Measurements from ENCODE around the gene ATXN7L3. TPM values are rescaled to one million over a fixed set of nuclear protein-coding genes. Genes with fewer than 3 reads are reported as not detected.
"Not testable (repeated sequence)": the region's sequence is repeated elsewhere in the genome, so short reads cannot be mapped to it uniquely, and the experiment has no call there.

ATXN7L3 gene
- total RNA-seq, 1 experiment from 2014 or later = 36.9 TPM

DNA sequence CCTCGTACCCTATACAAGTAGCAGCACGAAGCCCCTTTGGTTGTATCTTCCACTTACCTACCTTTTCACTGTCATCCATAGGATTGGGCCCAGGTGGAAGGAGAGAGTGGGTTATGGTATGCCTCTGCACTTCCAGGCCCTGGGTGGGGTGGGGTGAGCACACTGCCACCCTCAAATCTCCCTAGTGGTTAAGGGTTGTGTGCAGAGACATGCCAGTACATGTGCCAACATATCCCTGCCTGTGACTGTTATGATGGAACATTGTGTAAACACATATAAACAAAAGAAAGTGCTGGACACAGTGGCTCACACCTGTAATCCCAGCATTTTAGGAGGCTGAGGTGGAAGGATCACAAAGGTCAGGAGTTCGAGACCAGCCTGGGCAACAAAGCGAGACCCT is 46.8 kb downstream of the ATXN7L3 start:
- Histone ChIP-seq H3K4me1 (ENCODE audit: insufficient read depth, low read length, poor library complexity, severe bottlenecking) (no peaks in the 10 kb centered on the region), H3K4me3 (ENCODE audit: low read depth, low read length, poor library complexity, severe bottlenecking) (no peak overlapping the region), H3K27ac (ENCODE audit: low read depth, low read length, poor library complexity, severe bottlenecking) (no peak overlapping the region), H3K9me3 (ENCODE audit: low read depth, low read length, poor library complexity, severe bottlenecking) (no peaks in the 10 kb centered on the region), H3K36me3 (ENCODE audit: insufficient read depth, low read length, poor library complexity, severe bottlenecking) (peaks cover 12% of the 10 kb centered on the region), H3K27me3 (replicated peaks; ENCODE audit: insufficient read depth, low read depth, low read length, poor library complexity) (no peaks in the 10 kb centered on the region)
- DNase-seq (ENCODE audit: low spot score) = no peak
- ChIA-PET POLR2A (ENCODE audit: low non-redundant PET) (no interaction called here), CTCF (no interaction called here)
- no TSS peak for BruUV-seq (replicated peaks)
- no peak for TF ChIP-seq EZH2 (IDR thresholded peaks at IDR 0.05; ENCODE audit: borderline replicate concordance, low read depth, low read length, poor library complexity, severe bottlenecking)
- TF ChIP-seq, protein P1, sequence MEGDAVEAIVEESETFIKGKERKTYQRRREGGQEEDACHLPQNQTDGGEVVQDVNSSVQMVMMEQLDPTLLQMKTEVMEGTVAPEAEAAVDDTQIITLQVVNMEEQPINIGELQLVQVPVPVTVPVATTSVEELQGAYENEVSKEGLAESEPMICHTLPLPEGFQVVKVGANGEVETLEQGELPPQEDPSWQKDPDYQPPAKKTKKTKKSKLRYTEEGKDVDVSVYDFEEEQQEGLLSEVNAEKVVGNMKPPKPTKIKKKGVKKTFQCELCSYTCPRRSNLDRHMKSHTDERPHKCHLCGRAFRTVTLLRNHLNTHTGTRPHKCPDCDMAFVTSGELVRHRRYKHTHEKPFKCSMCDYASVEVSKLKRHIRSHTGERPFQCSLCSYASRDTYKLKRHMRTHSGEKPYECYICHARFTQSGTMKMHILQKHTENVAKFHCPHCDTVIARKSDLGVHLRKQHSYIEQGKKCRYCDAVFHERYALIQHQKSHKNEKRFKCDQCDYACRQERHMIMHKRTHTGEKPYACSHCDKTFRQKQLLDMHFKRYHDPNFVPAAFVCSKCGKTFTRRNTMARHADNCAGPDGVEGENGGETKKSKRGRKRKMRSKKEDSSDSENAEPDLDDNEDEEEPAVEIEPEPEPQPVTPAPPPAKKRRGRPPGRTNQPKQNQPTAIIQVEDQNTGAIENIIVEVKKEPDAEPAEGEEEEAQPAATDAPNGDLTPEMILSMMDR (conservative IDR thresholded peaks at IDR 0.05; ENCODE audit: low read depth, low read length) = no peak
- intact Hi-C loops (cut with micrococcal nuclease; ENCODE audit: unreplicated experiment) = no loop called here

DNA sequence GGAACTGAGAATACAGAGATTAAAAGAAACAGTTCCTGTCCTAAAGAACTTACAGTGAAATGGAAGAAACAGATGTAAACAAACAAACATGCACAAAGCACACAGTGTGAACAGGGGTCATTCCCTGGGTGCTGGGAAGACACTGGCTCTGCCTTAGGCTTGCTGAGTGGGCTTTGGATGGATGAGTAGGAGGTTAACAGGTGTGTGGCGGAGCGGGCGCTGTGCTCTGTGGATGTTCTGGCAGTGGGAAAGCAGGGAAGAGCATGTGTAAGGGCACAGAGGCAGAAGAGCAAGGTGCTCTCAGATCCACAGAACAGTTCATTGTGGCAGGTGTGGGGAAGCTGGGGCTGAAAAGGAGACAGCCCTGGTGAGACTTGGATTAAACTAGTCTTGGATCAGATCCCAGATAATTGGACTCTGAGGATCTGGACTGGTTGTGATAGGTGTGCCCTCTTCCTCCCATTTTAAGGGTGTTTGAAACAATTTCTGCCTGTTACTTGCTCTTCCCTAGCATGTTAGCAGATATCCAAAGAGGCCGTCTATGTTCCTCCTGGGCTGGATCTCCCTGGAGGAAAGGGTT is 49.8 kb downstream of the ATXN7L3 start:
- no peak for DNase-seq (ENCODE audit: low spot score)
- ChIA-PET CTCF (no interaction called here), POLR2A (ENCODE audit: low non-redundant PET) (no interaction called here)
- no peaks in the 10 kb centered on the region for H3K9me3 ChIP-seq (ENCODE audit: low read depth, low read length, poor library complexity, severe bottlenecking)
- no peaks in the 10 kb centered on the region for H3K27me3 ChIP-seq (replicated peaks; ENCODE audit: insufficient read depth, low read depth, low read length, poor library complexity)
- H3K27ac ChIP-seq (ENCODE audit: low read depth, low read length, poor library complexity, severe bottlenecking) = no peak overlapping the region
- intact Hi-C loops (cut with micrococcal nuclease; ENCODE audit: unreplicated experiment) = no loop called here
- no peak overlapping the region for H3K4me3 ChIP-seq (ENCODE audit: low read depth, low read length, poor library complexity, severe bottlenecking)
- no TSS peak for BruUV-seq (replicated peaks)
- no peaks in the 10 kb centered on the region for H3K4me1 ChIP-seq (ENCODE audit: insufficient read depth, low read length, poor library complexity, severe bottlenecking)
- TF ChIP-seq EZH2 (IDR thresholded peaks at IDR 0.05; ENCODE audit: borderline replicate concordance, low read depth, low read length, poor library complexity, severe bottlenecking) = no peak
- TF ChIP-seq, protein P1 (conservative IDR thresholded peaks at IDR 0.05; ENCODE audit: low read depth, low read length) = no peak
- peaks cover 10% of the 10 kb centered on the region for H3K36me3 ChIP-seq (ENCODE audit: insufficient read depth, low read length, poor library complexity, severe bottlenecking)

DNA sequence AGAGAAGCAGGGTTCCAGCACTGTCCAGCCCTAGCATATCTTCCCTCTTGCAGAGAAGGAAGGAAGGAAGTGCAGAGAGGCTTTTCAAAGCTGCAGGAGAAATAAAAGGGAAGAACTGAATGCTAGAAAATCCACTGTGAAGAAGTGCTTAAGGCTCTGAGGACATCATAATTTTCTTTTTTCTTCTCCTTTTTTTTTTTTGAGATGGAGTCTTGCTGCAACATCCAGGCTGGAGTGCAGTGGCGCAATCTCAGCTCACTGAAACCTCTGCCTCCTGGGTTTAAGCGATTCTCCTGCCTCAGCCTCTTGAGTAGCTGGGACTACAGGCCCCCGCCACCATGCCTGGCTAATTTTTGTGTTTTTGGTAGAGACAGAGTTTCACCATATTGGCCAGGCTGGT is 50.6 kb downstream of the ATXN7L3 start:
- intact Hi-C loops (cut with micrococcal nuclease; ENCODE audit: unreplicated experiment); BruUV-seq (replicated peaks); H3K27me3 ChIP-seq (replicated peaks; ENCODE audit: insufficient read depth, low read depth, low read length, poor library complexity); CTCF ChIA-PET; H3K4me1 ChIP-seq (ENCODE audit: insufficient read depth, low read length, poor library complexity, severe bottlenecking); DNase-seq (ENCODE audit: low spot score); POLR2A ChIA-PET (ENCODE audit: low non-redundant PET); H3K9me3 ChIP-seq (ENCODE audit: low read depth, low read length, poor library complexity, severe bottlenecking); H3K27ac ChIP-seq (ENCODE audit: low read depth, low read length, poor library complexity, severe bottlenecking); H3K4me3 ChIP-seq (ENCODE audit: low read depth, low read length, poor library complexity, severe bottlenecking); H3K36me3 ChIP-seq (ENCODE audit: insufficient read depth, low read length, poor library complexity, severe bottlenecking): not testable (repeated sequence)

GRCh38 chr17:44147812-44148211 is 51.9 kb downstream of the ATXN7L3 start:
- no TSS peak for BruUV-seq (replicated peaks)
- TF ChIP-seq EZH2 (IDR thresholded peaks at IDR 0.05; ENCODE audit: borderline replicate concordance, low read depth, low read length, poor library complexity, severe bottlenecking) = no peak
- TF ChIP-seq, protein P1 (conservative IDR thresholded peaks at IDR 0.05; ENCODE audit: low read depth, low read length) = no peak
- Histone ChIP-seq H3K4me3 (ENCODE audit: low read depth, low read length, poor library complexity, severe bottlenecking) (no peak overlapping the region), H3K4me1 (ENCODE audit: insufficient read depth, low read length, poor library complexity, severe bottlenecking) (no peaks in the 10 kb centered on the region), H3K36me3 (ENCODE audit: insufficient read depth, low read length, poor library complexity, severe bottlenecking) (peaks cover 8% of the 10 kb centered on the region), H3K27me3 (replicated peaks; ENCODE audit: insufficient read depth, low read depth, low read length, poor library complexity) (no peaks in the 10 kb centered on the region), H3K27ac (ENCODE audit: low read depth, low read length, poor library complexity, severe bottlenecking) (no peak overlapping the region), H3K9me3 (ENCODE audit: low read depth, low read length, poor library complexity, severe bottlenecking) (no peaks in the 10 kb centered on the region)
- intact Hi-C loops (cut with micrococcal nuclease; ENCODE audit: unreplicated experiment) = no loop called here
- POLR2A ChIA-PET (ENCODE audit: low non-redundant PET) = no interaction called here
- no peak for DNase-seq (ENCODE audit: low spot score)
- CTCF ChIA-PET = no interaction called here
